GM12878 (cell line): ENCODE data around the gene ESRRB. TPM values are rescaled to one million over a fixed set of nuclear protein-coding genes. Genes with fewer than 3 reads are reported as not detected.
A peak's percentile ranks its signal among the peaks of the same experiment; 100 is the strongest.

Source experiments
- JUND ChIP-seq: IDR thresholded peaks from 2 replicates; pipeline ENCODE4 v1.6.1; 2012; ENCODE audit warnings: low read depth, mild to moderate bottlenecking, low read length, improper control_type of control experiment, moderate library complexity
- MXI1 ChIP-seq: fragments of 150-350 bp; IDR thresholded peaks from 2 replicates; pipeline ENCODE4 v1.6.1; 2011; ENCODE audit warnings: low read depth, mild to moderate bottlenecking, inconsistent platforms, low read length, improper control_type of control experiment
- NFIC ChIP-seq: IDR thresholded peaks from 2 replicates; pipeline ENCODE4 v1.6.1; 2012; ENCODE audit warnings: low read depth, mild to moderate bottlenecking, inconsistent platforms, low read length, moderate library complexity
- POLR2A ChIP-seq: IDR thresholded peaks from 2 replicates; pipeline ENCODE4 v1.6.1; 2011; ENCODE audit warnings: low read depth, mild to moderate bottlenecking, low read length
- SIX5 ChIP-seq: IDR thresholded peaks from 2 replicates; pipeline ENCODE4 v1.6.1; 2011; ENCODE audit warnings: mild to moderate bottlenecking, low read depth, low read length, moderate library complexity; ENCODE audit not compliant: severe bottlenecking
- SUZ12 ChIP-seq: fragments of 200-600 bp; sonication (generic); IDR thresholded peaks from one replicate; pipeline ENCODE4 v1.6.1; 2018; ENCODE audit warnings: antibody characterized with exemption, mild to moderate bottlenecking; ENCODE audit not compliant: unreplicated experiment
- ZBED1 ChIP-seq: IDR thresholded peaks from 2 replicates; pipeline ENCODE4 v1.6.1; 2016; ENCODE audit warnings: borderline replicate concordance
- ZNF217 ChIP-seq: fragments of 450-650 bp; IDR thresholded peaks from 2 replicates; pipeline ENCODE4 v1.6.1; 2017; ENCODE audit warnings: antibody characterized with exemption, mild to moderate bottlenecking
- polyA plus RNA-seq, 11 experiments: library from polyadenylated mRNA; depleted of rRNA in 4 of 11; unstranded in 6 of 11; stranded (reverse) in 5 of 11; fragments of >200 nt; fragmentation: Nextera tagmentation in 4 of 11; fragmentation: Illumina TruSeq in 1 of 11; extraction: Ambion mirVana in 4 of 11; extraction: Trizol in 1 of 11; gene quantifications; 1 replicate in 1 of 11; 2 replicates in 10 of 11; pipeline versions ENCODE4 v1.2.1 to v1.2.3, GENCODE V29; 2011 to 2016; ENCODE audit warnings: inconsistent platforms in 2 of 11, missing spikeins in 2 of 11, low read depth in 1 of 11
- total RNA-seq, 4 experiments: library from RNA; depleted of rRNA in 3 of 4; stranded (reverse); fragments of >200 nt in 3 of 4; fragmentation: Illumina TruSeq in 1 of 4; extraction: Trizol in 1 of 4; gene quantifications; 2 replicates each; pipeline versions ENCODE4 v1.2.1 to v1.2.3, GENCODE V29; 2013 to 2021
- TF ChIP-seq, protein P1 (sequence below): fragments of 450-650 bp; IDR thresholded peaks from 2 replicates; pipeline ENCODE4 v1.6.1; 2014; ENCODE audit warnings: mild to moderate bottlenecking
- TF ChIP-seq, protein P2 (sequence below): IDR thresholded peaks from 2 replicates; pipeline ENCODE4 v1.6.1; 2012; ENCODE audit warnings: improper control_type of control experiment, low read depth, low read length; ENCODE audit not compliant: insufficient replicate concordance
- TF ChIP-seq, protein P3 (sequence below): fragments of 450-650 bp; IDR thresholded peaks from 2 replicates; pipeline ENCODE4 v1.6.1; 2017; ENCODE audit warnings: mild to moderate bottlenecking, moderate library complexity
- TF ChIP-seq, protein P4 (sequence below): fragments of 450-650 bp; IDR thresholded peaks from 2 replicates; pipeline ENCODE4 v1.6.1; 2016; ENCODE audit warnings: mild to moderate bottlenecking, moderate library complexity, borderline replicate concordance

The ESRRB gene
- total and polyA plus RNA-seq, 10 of the 15 experiments (the other 5 are each of a cell fraction or from before 2014, with no cell fraction given), result 0.03 to 0.73 (median 0.11) TPM; not detected in 6

DNA sequence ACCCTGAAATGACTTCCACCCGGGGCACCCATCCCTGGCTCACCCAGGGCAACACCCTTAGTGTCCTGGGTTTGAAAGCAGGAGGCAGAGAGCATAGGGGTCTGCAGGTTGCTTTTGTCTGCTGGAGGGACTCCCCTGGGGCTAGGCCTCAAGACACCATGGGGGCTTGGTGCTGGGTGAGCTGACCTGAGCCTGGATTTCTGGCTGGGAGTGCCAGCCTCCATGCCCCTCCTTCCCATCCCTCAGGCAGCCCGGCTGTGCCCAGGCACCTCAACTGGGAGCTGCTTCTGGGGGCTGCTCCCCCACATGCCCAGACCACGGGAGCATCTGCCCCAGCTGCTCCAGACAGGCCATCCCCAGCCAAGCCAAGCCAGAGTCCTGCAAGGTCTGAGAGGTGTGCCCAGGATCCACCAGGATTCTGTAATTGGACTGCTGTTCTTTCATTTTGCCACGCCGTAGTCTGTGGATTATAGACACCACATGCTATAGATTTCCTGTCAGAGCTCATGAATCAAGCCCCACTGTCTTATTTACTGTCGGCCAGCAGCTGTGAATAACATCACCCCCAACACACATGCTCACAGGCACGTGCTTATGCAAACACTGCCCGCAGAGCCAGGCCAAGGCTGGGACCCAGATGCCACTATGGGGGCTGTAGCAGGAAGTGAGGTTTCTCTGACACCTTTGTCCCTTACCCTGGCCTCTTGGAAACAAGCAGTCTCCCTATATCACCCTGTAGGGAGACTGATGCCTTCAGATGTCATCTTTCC, 29.4 kb upstream of the ESRRB start (continued):
- TF ChIP-seq MXI1, result no peak
- no peak for TF ChIP-seq ZBED1
- no peak for TF ChIP-seq SUZ12
- no peak for TF ChIP-seq JUND
- TF ChIP-seq SIX5, result no peak
- TF ChIP-seq, protein P1, sequence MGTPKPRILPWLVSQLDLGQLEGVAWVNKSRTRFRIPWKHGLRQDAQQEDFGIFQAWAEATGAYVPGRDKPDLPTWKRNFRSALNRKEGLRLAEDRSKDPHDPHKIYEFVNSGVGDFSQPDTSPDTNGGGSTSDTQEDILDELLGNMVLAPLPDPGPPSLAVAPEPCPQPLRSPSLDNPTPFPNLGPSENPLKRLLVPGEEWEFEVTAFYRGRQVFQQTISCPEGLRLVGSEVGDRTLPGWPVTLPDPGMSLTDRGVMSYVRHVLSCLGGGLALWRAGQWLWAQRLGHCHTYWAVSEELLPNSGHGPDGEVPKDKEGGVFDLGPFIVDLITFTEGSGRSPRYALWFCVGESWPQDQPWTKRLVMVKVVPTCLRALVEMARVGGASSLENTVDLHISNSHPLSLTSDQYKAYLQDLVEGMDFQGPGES, result no peak
- no peak for TF ChIP-seq ZNF217
- TF ChIP-seq, protein P2, sequence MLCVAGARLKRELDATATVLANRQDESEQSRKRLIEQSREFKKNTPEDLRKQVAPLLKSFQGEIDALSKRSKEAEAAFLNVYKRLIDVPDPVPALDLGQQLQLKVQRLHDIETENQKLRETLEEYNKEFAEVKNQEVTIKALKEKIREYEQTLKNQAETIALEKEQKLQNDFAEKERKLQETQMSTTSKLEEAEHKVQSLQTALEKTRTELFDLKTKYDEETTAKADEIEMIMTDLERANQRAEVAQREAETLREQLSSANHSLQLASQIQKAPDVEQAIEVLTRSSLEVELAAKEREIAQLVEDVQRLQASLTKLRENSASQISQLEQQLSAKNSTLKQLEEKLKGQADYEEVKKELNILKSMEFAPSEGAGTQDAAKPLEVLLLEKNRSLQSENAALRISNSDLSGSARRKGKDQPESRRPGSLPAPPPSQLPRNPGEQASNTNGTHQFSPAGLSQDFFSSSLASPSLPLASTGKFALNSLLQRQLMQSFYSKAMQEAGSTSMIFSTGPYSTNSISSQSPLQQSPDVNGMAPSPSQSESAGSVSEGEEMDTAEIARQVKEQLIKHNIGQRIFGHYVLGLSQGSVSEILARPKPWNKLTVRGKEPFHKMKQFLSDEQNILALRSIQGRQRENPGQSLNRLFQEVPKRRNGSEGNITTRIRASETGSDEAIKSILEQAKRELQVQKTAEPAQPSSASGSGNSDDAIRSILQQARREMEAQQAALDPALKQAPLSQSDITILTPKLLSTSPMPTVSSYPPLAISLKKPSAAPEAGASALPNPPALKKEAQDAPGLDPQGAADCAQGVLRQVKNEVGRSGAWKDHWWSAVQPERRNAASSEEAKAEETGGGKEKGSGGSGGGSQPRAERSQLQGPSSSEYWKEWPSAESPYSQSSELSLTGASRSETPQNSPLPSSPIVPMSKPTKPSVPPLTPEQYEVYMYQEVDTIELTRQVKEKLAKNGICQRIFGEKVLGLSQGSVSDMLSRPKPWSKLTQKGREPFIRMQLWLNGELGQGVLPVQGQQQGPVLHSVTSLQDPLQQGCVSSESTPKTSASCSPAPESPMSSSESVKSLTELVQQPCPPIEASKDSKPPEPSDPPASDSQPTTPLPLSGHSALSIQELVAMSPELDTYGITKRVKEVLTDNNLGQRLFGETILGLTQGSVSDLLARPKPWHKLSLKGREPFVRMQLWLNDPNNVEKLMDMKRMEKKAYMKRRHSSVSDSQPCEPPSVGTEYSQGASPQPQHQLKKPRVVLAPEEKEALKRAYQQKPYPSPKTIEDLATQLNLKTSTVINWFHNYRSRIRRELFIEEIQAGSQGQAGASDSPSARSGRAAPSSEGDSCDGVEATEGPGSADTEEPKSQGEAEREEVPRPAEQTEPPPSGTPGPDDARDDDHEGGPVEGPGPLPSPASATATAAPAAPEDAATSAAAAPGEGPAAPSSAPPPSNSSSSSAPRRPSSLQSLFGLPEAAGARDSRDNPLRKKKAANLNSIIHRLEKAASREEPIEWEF, result no peak
- TF ChIP-seq, protein P3, sequence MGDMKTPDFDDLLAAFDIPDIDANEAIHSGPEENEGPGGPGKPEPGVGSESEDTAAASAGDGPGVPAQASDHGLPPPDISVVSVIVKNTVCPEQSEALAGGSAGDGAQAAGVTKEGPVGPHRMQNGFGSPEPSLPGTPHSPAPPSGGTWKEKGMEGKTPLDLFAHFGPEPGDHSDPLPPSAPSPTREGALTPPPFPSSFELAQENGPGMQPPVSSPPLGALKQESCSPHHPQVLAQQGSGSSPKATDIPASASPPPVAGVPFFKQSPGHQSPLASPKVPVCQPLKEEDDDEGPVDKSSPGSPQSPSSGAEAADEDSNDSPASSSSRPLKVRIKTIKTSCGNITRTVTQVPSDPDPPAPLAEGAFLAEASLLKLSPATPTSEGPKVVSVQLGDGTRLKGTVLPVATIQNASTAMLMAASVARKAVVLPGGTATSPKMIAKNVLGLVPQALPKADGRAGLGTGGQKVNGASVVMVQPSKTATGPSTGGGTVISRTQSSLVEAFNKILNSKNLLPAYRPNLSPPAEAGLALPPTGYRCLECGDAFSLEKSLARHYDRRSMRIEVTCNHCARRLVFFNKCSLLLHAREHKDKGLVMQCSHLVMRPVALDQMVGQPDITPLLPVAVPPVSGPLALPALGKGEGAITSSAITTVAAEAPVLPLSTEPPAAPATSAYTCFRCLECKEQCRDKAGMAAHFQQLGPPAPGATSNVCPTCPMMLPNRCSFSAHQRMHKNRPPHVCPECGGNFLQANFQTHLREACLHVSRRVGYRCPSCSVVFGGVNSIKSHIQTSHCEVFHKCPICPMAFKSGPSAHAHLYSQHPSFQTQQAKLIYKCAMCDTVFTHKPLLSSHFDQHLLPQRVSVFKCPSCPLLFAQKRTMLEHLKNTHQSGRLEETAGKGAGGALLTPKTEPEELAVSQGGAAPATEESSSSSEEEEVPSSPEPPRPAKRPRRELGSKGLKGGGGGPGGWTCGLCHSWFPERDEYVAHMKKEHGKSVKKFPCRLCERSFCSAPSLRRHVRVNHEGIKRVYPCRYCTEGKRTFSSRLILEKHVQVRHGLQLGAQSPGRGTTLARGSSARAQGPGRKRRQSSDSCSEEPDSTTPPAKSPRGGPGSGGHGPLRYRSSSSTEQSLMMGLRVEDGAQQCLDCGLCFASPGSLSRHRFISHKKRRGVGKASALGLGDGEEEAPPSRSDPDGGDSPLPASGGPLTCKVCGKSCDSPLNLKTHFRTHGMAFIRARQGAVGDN, result peak; percentile 83
- TF ChIP-seq POLR2A, result no peak
- TF ChIP-seq, protein P4, sequence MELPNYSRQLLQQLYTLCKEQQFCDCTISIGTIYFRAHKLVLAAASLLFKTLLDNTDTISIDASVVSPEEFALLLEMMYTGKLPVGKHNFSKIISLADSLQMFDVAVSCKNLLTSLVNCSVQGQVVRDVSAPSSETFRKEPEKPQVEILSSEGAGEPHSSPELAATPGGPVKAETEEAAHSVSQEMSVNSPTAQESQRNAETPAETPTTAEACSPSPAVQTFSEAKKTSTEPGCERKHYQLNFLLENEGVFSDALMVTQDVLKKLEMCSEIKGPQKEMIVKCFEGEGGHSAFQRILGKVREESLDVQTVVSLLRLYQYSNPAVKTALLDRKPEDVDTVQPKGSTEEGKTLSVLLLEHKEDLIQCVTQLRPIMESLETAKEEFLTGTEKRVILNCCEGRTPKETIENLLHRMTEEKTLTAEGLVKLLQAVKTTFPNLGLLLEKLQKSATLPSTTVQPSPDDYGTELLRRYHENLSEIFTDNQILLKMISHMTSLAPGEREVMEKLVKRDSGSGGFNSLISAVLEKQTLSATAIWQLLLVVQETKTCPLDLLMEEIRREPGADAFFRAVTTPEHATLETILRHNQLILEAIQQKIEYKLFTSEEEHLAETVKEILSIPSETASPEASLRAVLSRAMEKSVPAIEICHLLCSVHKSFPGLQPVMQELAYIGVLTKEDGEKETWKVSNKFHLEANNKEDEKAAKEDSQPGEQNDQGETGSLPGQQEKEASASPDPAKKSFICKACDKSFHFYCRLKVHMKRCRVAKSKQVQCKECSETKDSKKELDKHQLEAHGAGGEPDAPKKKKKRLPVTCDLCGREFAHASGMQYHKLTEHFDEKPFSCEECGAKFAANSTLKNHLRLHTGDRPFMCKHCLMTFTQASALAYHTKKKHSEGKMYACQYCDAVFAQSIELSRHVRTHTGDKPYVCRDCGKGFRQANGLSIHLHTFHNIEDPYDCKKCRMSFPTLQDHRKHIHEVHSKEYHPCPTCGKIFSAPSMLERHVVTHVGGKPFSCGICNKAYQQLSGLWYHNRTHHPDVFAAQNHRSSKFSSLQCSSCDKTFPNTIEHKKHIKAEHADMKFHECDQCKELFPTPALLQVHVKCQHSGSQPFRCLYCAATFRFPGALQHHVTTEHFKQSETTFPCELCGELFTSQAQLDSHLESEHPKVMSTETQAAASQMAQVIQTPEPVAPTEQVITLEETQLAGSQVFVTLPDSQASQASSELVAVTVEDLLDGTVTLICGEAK, result no peak
- no peak for TF ChIP-seq NFIC
